Right lobe of liver (tissue), 6 donors: ENCODE results near the gene DKK2. TPM values are rescaled to one million over a fixed set of nuclear protein-coding genes. Genes with fewer than 3 reads are reported as not detected.

ENCODE experiments used
- ATAC-seq, 4 donors: fragments of 200-7000 bp; cut with Tn5 transposase; one replicate each; pipeline ENCODE4 v1.9.1; 2020; ENCODE audit warnings: mild to moderate bottlenecking in 4 of 4, moderate library complexity in 4 of 4
- DNase-seq, 3 donors: peaks; one replicate each; pipeline ENCODE4 v3.0.0-alpha.2; 2020
- H3K27ac ChIP-seq, 3 donors: fragments of 200-600 bp; one replicate each; pipeline ENCODE4 v1.8.0; 2022
- H3K27me3 ChIP-seq, 2 donors: fragments of 200-600 bp; one replicate each; pipeline ENCODE4 v1.8.0; 2022
- H3K36me3 ChIP-seq, 4 donors: fragments of 200-600 bp; sonication (generic) in 1 of 4; one replicate each; pipeline versions ENCODE4 v1.5.1 to v1.8.0; 2017 to 2022; ENCODE audit warnings: control low read depth in 1 of 4
- H3K4me1 ChIP-seq, 4 donors: fragments of 200-600 bp; sonication (generic) in 1 of 4; one replicate each; pipeline versions ENCODE4 v1.5.1 to v1.8.0; 2017 to 2022; ENCODE audit warnings: control low read depth in 1 of 4
- H3K4me3 ChIP-seq, 3 donors: fragments of 200-600 bp; one replicate each; pipeline ENCODE4 v1.8.0; 2022
- H3K9me3 ChIP-seq, 4 donors: fragments of 200-600 bp; sonication (generic) in 1 of 4; one replicate each; pipeline versions ENCODE4 v1.5.1 to v1.8.0; 2017 to 2022; ENCODE audit warnings: control low read depth in 1 of 4
- CTCF ChIP-seq, 4 donors: fragments of 200-600 bp in 3 of 4; fragments of 450-650 bp in 1 of 4; IDR thresholded peaks; one replicate each; pipeline versions ENCODE4 v1.5.1 to v1.8.0; 2016 to 2022; ENCODE audit warnings: antibody characterized with exemption in 4 of 4, mild to moderate bottlenecking in 2 of 4
- POLR2A ChIP-seq: fragments of 450-650 bp; IDR thresholded peaks from one replicate; pipeline ENCODE4 v1.6.1; 2017; ENCODE audit warnings: antibody characterized with exemption, mild to moderate bottlenecking
- WGBS: methylation state at CpG from one replicate; pipeline ENCODE4 v1.1.6; 2018; ENCODE audit warnings: low coverage, low lambda C conversion rate; ENCODE audit not compliant: insufficient coverage; ENCODE audit errors: missing lambda C conversion rate; 5-methylcytosine and 5-hydroxymethylcytosine counted together
- intact Hi-C, 2 donors: fragments of 100-400 bp; cut with DNase I; formaldehyde crosslinking; loops; one replicate each; pipeline versions ENCODE4 v1.11.2 to v1.14.1; 2022
- total RNA-seq, 6 experiments: library from RNA; depleted of rRNA in 2 of 6; stranded (reverse); fragments of >200 nt in 2 of 6; fragmentation: NEBNext Ultra II Directional in 3 of 6; extraction: Animal tissue kit (Norgen Biotek cat#: 25700) in 3 of 6; gene quantifications; one replicate each; pipeline versions ENCODE4 v1.1.0 to v1.2.4, GENCODE V29; 2016 to 2023
- donor health status: DM: no; HTN: yes; CAD: no.
- donor health status: DM: no; HTN: no; CAD: no.
- donor health status: DM: no; HTN: no; CAD: no.
- donor health status: DM: no; HTN: yes; CAD: no.
- donor health status: DM: no; HTN: yes; CAD: no.

The DKK2 gene
- total RNA-seq, 6 experiments from 2014 or later, result 0.06 to 0.11 (median 0.07) TPM; not detected in 3

- Histone ChIP-seq H3K27ac (no peak overlapping the region), H3K4me1 (no peaks in the 10 kb centered on the region), H3K9me3 (no peaks in the 10 kb centered on the region), H3K36me3 (no peaks in the 10 kb centered on the region), H3K4me3 (no peak overlapping the region), H3K27me3 (no peaks in the 10 kb centered on the region)
- TF ChIP-seq CTCF (IDR thresholded peaks at IDR 0.05) (no peak), POLR2A (no peak)
- no peak for ATAC-seq
- WGBS, result 27% methylated on average over 1 of the region's 1 CpG
- intact Hi-C loops, result no loop called here
- DNase-seq, result no peak
These were observed 22.7 kb upstream of the DKK2 start for GRCh38 chr4:107058828-107059227.

- TF ChIP-seq POLR2A (no peak), CTCF (IDR thresholded peaks at IDR 0.05) (peak; percentile 50 to 62 (median 58))
- Histone ChIP-seq H3K27ac (no peak overlapping the region), H3K4me1 (no peaks in the 10 kb centered on the region), H3K9me3 (no peaks in the 10 kb centered on the region), H3K27me3 (no peaks in the 10 kb centered on the region), H3K4me3 (no peak overlapping the region), H3K36me3 (no peaks in the 10 kb centered on the region)
- 29% methylated on average over 3 of the region's 3 CpGs for WGBS
- intact Hi-C loops, result no loop called here
- DNase-seq (no peak), ATAC-seq (peak; percentile 65 to 77 (median 73))
These were observed 14.5 kb upstream of the DKK2 start for GRCh38 chr4:107050525-107051135.

GRCh38 chr4:107046261-107046660, 10.1 kb upstream of the DKK2 start:
- no peak for TF ChIP-seq POLR2A
- no peak for TF ChIP-seq CTCF (IDR thresholded peaks at IDR 0.05)
- no peaks in the 10 kb centered on the region for H3K27me3 ChIP-seq
- H3K4me1 ChIP-seq, result no peaks in the 10 kb centered on the region
- ATAC-seq, result no peak
- no peak for DNase-seq
- H3K36me3 ChIP-seq, result no peaks in the 10 kb centered on the region
- no peak overlapping the region for H3K4me3 ChIP-seq
- no peaks in the 10 kb centered on the region for H3K9me3 ChIP-seq
- H3K27ac ChIP-seq, result no peak overlapping the region
- WGBS, result 63% methylated on average over 1 of the region's 1 CpG
- intact Hi-C loops, result no loop called here

- TF ChIP-seq POLR2A, result no peak
- TF ChIP-seq CTCF (IDR thresholded peaks at IDR 0.05), result peak in 2 of 4 donors; percentile 22 to 32
- peak in 1 of 4 donors; percentile 29 for ATAC-seq
- WGBS, result 33% methylated on average over 1 of the region's 1 CpG
These were observed 8.1 kb upstream of the DKK2 start for GRCh38 chr4:107044170-107044569.

More at GRCh38 chr4:107044170-107044569, 8.1 kb upstream of the DKK2 start:
- H3K36me3 ChIP-seq, result no peaks in the 10 kb centered on the region
- no peak overlapping the region for H3K4me3 ChIP-seq
- no peaks in the 10 kb centered on the region for H3K4me1 ChIP-seq
- no peaks in the 10 kb centered on the region for H3K9me3 ChIP-seq
- no peak for DNase-seq
- no peak overlapping the region for H3K27ac ChIP-seq
- H3K27me3 ChIP-seq, result peaks cover 0 to under 1% of the 10 kb centered on the region in 2 donors
- intact Hi-C loops, result no loop called here
